Fibroblast of pulmonary artery (primary cell): ENCODE data around the gene FSTL1.

ENCODE experiments used
- DNase-seq: peaks from one replicate; pipeline ENCODE4 v3.0.0-alpha.2; 2010; ENCODE audit warnings: low read depth
- H3K4me3 ChIP-seq: replicated peaks from 2 replicates; pipeline ENCODE4 v1.5.1; 2011; ENCODE audit warnings: low read depth, mild to moderate bottlenecking, control low read depth, low read length, moderate library complexity
- CTCF ChIP-seq: IDR thresholded peaks from 2 replicates; pipeline ENCODE4 v1.5.1; 2011; ENCODE audit warnings: mild to moderate bottlenecking, control low read depth, low read length, inconsistent platforms; ENCODE audit errors: missing control alignments

The FSTL1 gene

GRCh38 chr3:120449701-120450599 lies 842 bp downstream of the FSTL1 start:
- peak overlapping the region; percentile 94 for H3K4me3 ChIP-seq
- TF ChIP-seq CTCF: no peak
- peak; percentile 67 for DNase-seq

GRCh38 chr3:120449251-120449650 lies 1.5 kb downstream of the FSTL1 start:
- no peak for TF ChIP-seq CTCF
- H3K4me3 ChIP-seq: peak overlapping the region; percentile 94
- peak; percentile 52 for DNase-seq

- DNase-seq: peak; percentile 67
- TF ChIP-seq CTCF: no peak
- peak overlapping the region; percentile 94 for H3K4me3 ChIP-seq
Measured at GRCh38 chr3:120448756-120449155, 2.0 kb downstream of the FSTL1 start.

GRCh38 chr3:120446891-120447668 lies 3.7 kb downstream of the FSTL1 start:
- H3K4me3 ChIP-seq: no peak overlapping the region
- no peak for TF ChIP-seq CTCF
- no peak for DNase-seq

- no peak overlapping the region for H3K4me3 ChIP-seq
- no peak for DNase-seq
- TF ChIP-seq CTCF: no peak
Measured at GRCh38 chr3:120445654-120446053, 5.1 kb downstream of the FSTL1 start.

- no peak for TF ChIP-seq CTCF
- H3K4me3 ChIP-seq: no peak overlapping the region
- DNase-seq: no peak
Measured at GRCh38 chr3:120443626-120444123, 7.1 kb downstream of the FSTL1 start.
